ENCODE data around the gene SNUPN.

DNA sequence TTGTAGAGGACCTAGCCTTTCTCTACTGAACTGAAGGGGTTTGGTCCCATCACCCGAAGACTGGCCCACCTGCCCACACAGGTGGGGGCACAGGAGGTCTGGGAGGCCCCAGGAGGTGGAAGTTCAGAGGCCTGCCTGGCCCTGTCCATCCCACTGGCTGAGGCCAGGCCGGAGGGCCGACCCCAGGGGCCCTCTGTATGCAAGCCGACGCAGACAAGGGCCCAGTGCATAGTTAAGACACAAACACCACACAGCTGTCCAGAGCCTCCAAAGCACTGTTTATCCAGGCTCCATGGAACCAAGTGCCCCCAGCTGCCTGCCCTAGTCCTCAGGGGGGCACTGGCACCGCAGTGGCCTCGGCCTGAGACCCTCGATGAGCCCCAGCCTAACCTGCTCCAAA is 48.8 kb upstream of the SNUPN start:
- no peak for TF ChIP-seq CTCF (IDR thresholded peaks at IDR 0.05 in 8 of 11, conservative IDR thresholded peaks at IDR 0.05 in 3 of 11)
- no peak for TF ChIP-seq POLR2AphosphoS5 (IDR thresholded peaks at IDR 0.05)
- no peak for TF ChIP-seq POLR2A (IDR thresholded peaks at IDR 0.05)
